ENCODE measurements around the gene SLC13A5.

The SLC13A5 gene

DNA sequence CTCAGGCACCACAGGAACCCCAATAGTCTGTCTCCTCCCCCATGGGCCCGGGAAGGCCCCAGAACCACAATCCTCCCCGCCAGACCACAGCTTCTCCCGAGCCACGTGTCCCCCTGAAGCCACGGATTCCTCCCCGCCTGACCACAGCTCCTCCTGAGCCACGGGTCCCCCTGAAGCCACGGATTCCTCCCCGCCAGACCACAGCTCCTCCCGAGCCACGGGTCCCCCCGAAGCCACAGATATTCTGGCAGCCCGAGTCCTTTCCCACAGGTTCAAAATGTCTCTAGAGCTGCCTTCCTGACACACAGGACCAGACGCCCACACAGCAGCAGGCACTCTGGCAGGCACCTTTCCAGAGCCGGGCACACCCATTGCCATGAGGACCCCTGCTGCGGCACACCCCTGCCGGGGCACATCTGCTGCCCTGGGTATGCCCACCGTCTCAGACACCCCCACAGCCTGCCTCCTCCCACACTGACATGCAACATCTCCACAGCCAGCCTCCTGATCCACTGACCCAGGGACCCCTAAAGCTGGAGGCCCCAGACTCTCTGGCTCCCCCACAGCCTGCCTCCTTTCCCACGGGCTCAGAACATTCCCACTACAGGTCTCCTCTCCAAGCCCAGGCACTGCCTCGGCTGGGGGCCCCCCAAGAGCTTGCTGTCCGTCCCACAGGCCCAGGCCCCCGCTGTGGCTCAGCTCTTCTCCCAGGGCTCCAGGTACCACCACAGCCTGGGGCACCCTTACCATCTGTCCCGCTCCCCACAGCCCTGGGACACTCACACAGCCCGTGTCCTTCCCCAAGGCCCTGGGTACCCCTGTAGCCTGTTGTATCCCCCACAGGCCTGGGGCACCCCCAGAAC, 74.9 kb downstream of the SLC13A5 start:
- DNase-seq (ENCODE audit: low spot score): no peak

GRCh38 chr17:6637458-6637840, 75.7 kb downstream of the SLC13A5 start:
- DNase-seq (ENCODE audit: low spot score): no peak

- DNase-seq (ENCODE audit: low spot score): no peak
These were observed 76.3 kb downstream of the SLC13A5 start for GRCh38 chr17:6636616-6637457.

- DNase-seq (ENCODE audit: low spot score): no peak
These were observed 77.1 kb downstream of the SLC13A5 start for GRCh38 chr17:6636105-6636504.
